Chondrocyte (in vitro differentiated cells): Measurements from ENCODE around the gene MYO15B. TPM values are rescaled to one million over a fixed set of nuclear protein-coding genes. Genes with fewer than 3 reads are reported as not detected.

ENCODE experiments used
- DNase-seq: peaks from one replicate; pipeline ENCODE4 v3.0.0; 2021; ENCODE audit warnings: mixed read lengths, low spot score
- H3K27ac Mint-ChIP-seq: one replicate; pipeline ENCODE4 v1.8.0; 2021; ENCODE audit warnings: mild to moderate bottlenecking, moderate library complexity, mixed read lengths; ENCODE audit not compliant: unreplicated experiment
- H3K27me3 Mint-ChIP-seq: 2 replicates; pipeline ENCODE4 v1.8.0; 2021; ENCODE audit warnings: low read depth, mixed read lengths
- H3K36me3 Mint-ChIP-seq: 2 replicates; pipeline ENCODE4 v1.8.0; 2021; ENCODE audit warnings: low read depth, mixed read lengths
- H3K4me1 Mint-ChIP-seq: 2 replicates; pipeline ENCODE4 v1.8.0; 2021; ENCODE audit warnings: low read depth, mild to moderate bottlenecking, mixed read lengths
- H3K4me3 Mint-ChIP-seq: one replicate; pipeline ENCODE4 v1.8.0; 2021; ENCODE audit warnings: mild to moderate bottlenecking, moderate library complexity, mixed read lengths; ENCODE audit not compliant: unreplicated experiment
- H3K9me3 Mint-ChIP-seq: 2 replicates; pipeline ENCODE4 v1.8.0; 2021; ENCODE audit warnings: low read depth, mixed read lengths
- total RNA-seq: library from RNA; stranded (reverse); gene quantifications from 3 replicates; pipeline ENCODE4 v1.2.1, GENCODE V29; 2021
- TF ChIP-seq, protein P1 (sequence below): fragments of 200-600 bp; sonication (generic); IDR thresholded peaks from 2 replicates; pipeline ENCODE4 v1.5.0; 2021; ENCODE audit warnings: antibody characterized with exemption, mild to moderate bottlenecking, moderate library complexity

Gene MYO15B
- total RNA-seq, 1 donor from 2014 or later = 16.0 TPM

DNA sequence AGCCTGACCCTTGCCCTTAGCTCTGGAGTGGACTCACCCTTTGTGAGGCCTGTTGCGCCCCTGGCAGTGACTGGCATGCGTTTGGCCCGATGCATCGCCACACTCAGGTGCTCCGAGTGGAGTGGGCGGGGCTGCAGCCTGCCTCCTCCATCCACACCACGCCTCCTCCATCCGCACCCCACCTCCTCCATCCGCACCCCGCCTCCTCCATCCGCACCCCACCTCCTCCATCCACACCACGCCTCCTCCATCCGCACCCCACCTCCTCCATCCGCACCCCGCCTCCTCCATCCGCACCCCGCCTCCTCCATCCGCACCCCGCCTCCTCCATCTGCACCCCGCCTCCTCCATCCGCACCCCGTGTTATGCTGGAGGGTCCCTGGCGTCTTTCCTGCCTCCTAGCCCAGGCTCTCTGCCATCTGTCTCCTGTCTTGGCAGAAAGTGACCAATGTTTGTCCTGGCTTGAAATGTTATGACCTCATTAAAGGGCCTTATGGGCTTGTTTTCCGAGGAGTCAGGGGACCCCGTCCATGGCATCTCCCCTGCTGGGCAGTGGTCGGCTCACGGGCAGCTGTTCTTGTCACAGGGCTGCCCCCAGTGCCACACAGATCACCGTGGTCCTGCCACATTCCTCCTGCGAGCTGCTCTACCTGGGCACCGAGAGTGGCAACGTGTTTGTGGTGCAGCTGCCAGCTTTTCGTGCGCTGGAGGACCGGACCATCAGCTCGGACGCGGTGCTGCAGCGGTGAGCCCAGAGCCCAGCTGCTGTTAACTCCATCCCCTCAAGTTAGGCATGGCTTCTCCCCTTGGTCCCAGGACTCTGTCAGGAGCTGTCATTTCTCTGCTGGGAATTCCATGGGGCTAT, 28.7 kb upstream of the MYO15B start:
- Mint-ChIP-seq H3K27me3 (no peaks in the 10 kb centered on the region), H3K9me3 (no peaks in the 10 kb centered on the region), H3K4me1 (peaks cover 6% of the 10 kb centered on the region), H3K36me3 (no peaks in the 10 kb centered on the region), H3K4me3 (no peak overlapping the region), H3K27ac (no peak overlapping the region)
- DNase-seq = no peak
- TF ChIP-seq, protein P1, sequence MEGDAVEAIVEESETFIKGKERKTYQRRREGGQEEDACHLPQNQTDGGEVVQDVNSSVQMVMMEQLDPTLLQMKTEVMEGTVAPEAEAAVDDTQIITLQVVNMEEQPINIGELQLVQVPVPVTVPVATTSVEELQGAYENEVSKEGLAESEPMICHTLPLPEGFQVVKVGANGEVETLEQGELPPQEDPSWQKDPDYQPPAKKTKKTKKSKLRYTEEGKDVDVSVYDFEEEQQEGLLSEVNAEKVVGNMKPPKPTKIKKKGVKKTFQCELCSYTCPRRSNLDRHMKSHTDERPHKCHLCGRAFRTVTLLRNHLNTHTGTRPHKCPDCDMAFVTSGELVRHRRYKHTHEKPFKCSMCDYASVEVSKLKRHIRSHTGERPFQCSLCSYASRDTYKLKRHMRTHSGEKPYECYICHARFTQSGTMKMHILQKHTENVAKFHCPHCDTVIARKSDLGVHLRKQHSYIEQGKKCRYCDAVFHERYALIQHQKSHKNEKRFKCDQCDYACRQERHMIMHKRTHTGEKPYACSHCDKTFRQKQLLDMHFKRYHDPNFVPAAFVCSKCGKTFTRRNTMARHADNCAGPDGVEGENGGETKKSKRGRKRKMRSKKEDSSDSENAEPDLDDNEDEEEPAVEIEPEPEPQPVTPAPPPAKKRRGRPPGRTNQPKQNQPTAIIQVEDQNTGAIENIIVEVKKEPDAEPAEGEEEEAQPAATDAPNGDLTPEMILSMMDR = no peak

DNA sequence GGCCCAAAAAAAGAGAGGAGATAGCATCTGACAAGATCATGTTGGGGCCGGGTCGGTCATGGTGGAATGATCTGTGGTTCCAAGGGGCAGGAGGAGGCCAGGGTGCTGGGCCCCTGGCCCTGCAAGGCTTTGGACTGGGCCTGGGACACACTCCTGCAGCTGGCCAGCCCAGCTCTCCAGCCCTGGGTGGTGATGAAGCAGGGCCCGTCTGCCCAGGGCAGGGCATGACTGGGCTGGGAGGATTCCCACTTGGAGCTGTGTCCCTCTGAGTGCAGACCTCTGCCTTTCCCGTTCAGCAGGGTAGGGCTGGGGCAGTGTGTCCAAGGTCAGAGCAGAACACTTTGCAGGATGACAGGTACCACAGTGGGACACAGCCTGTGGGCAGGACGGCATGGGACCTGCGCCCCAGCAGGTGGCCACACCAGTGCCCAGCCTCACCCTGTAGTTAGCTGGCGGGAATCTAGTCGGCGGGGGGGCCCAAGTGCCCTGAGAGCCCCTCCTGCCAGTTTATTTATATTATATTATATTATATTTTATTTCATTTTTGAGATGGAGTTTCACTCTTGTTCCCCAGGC, 27.6 kb upstream of the MYO15B start:
- Mint-ChIP-seq H3K36me3 (no peaks in the 10 kb centered on the region), H3K27me3 (no peaks in the 10 kb centered on the region), H3K4me3 (no peak overlapping the region), H3K27ac (no peak overlapping the region), H3K4me1 (peaks cover 6% of the 10 kb centered on the region), H3K9me3 (no peaks in the 10 kb centered on the region)
- TF ChIP-seq, protein P1 = no peak
- DNase-seq = no peak

DNA sequence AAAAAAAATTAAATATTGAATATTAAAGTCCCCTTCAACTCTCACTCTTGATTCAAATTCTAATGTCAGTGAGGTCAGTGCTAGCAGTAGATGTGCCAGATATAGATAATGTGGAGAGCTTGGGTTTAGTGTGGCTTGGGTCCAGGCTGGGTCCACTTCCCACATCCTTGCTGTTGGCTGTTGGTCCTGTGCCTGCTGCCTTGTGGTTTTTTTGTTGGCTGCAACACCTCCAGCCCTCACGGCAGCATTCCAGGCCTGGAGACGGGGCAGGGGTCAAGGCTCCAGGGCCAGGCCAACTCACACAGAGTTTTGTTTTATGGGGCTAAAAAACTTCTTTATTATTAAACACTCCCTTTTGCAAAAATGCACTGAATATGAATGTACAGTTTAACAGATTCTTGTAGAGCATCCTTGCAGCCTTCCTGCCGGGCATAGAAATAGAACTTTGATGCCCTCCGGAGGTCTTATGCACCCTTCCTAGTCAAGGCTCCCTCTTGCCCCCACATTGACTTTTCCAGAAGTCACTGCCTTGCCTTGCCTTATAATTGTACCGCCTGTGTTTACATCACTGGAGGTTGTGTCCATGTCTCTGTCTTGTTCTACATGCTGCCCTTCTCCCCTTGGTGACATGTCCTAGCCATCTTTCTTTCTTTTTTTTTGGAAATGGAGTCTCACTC, 25.5 kb upstream of the MYO15B start:
- peaks cover 6% of the 10 kb centered on the region for H3K4me1 Mint-ChIP-seq
- no peaks in the 10 kb centered on the region for H3K9me3 Mint-ChIP-seq
- H3K4me3 Mint-ChIP-seq = no peak overlapping the region
- peaks cover 7% of the 10 kb centered on the region for H3K27me3 Mint-ChIP-seq
- no peaks in the 10 kb centered on the region for H3K36me3 Mint-ChIP-seq
- no peak for DNase-seq
- TF ChIP-seq, protein P1 = no peak
- no peak overlapping the region for H3K27ac Mint-ChIP-seq

DNA sequence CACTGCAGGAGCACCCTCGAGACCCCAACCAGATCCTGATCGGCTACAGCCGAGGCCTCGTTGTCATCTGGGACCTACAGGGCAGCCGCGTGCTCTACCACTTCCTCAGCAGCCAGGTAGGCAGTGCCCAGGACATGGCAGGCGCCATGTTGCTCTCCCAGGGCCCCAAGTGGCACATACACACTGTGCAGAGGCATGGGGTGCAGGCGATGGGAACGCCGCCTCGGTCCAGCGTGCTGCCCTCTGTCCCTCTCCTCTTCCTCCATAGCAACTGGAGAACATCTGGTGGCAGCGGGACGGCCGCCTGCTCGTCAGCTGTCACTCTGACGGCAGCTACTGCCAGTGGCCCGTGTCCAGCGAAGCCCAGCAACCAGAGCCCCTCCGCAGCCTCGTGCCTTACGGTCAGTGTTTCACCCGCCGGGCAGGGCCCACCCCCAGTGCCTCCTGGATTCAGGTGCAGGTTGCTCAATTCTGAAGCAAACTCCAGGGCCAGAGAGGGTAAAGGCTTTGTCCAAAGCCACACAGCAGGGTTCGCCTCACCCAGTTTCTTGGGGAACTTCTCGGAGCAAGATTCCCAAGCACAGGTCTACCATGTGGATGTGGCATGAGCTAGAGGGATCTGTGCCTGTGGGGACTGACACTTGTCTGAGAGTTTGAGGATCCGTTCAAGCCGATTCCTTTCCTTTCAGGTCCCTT, 24.4 kb upstream of the MYO15B start:
- peaks cover 7% of the 10 kb centered on the region for H3K27me3 Mint-ChIP-seq
- H3K27ac Mint-ChIP-seq = no peak overlapping the region
- peaks cover 6% of the 10 kb centered on the region for H3K4me1 Mint-ChIP-seq
- TF ChIP-seq, protein P1 = no peak
- H3K4me3 Mint-ChIP-seq = no peak overlapping the region
- no peaks in the 10 kb centered on the region for H3K36me3 Mint-ChIP-seq
- no peaks in the 10 kb centered on the region for H3K9me3 Mint-ChIP-seq
- DNase-seq = no peak

DNA sequence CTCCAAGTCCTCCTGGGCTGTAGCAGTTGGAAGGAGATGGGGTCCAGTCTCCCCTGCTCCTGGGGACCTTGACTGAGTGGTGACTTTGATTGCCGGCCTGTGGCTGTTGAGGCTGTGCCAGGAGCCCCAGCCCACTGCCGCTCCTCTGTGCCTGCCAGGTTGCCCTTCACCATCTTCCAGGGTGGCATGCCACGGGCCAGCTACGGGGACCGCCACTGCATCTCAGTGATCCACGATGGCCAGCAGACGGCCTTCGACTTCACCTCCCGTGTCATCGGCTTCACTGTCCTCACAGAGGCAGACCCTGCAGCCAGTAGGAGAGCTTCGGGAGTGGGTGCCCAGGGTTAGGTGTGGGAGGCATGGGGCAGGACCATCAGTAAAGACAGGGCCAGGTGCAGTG, 23.4 kb upstream of the MYO15B start:
- no peaks in the 10 kb centered on the region for H3K9me3 Mint-ChIP-seq
- no peak overlapping the region for H3K27ac Mint-ChIP-seq
- H3K4me3 Mint-ChIP-seq = no peak overlapping the region
- no peak for DNase-seq
- H3K36me3 Mint-ChIP-seq = no peaks in the 10 kb centered on the region
- TF ChIP-seq, protein P1 = no peak
- H3K27me3 Mint-ChIP-seq = peaks cover 7% of the 10 kb centered on the region
- peaks cover 6% of the 10 kb centered on the region for H3K4me1 Mint-ChIP-seq
